Bronchial epithelial cell (primary cell): ENCODE results near the gene SUGP2. TPM values are rescaled to one million over a fixed set of nuclear protein-coding genes. Genes with fewer than 3 reads are reported as not detected.
A peak's percentile ranks its signal among the peaks of the same experiment; 100 is the strongest.

ENCODE experiments used
- DNase-seq: peaks from one replicate; pipeline ENCODE4 v3.0.0-alpha.2; 2010; ENCODE audit warnings: low read depth
- FAIRE-seq: peaks from 2 replicates; lab custom pipeline; 2011; peaks lifted over from hg19 to GRCh38; lab: Jason Lieb, UNC
- H3K27me3 ChIP-seq: 2 replicates; pipeline ENCODE4 v1.5.1; 2011; ENCODE audit warnings: low read length; ENCODE audit not compliant: control insufficient read depth, insufficient read depth
- H3K36me3 ChIP-seq: 2 replicates; pipeline ENCODE4 v1.5.1; 2011; ENCODE audit warnings: low read length; ENCODE audit not compliant: control insufficient read depth, insufficient read depth
- H3K4me3 ChIP-seq: 2 replicates; pipeline ENCODE4 v1.5.1; 2011; ENCODE audit warnings: mild to moderate bottlenecking, low read depth, low read length, control low read depth
- CTCF ChIP-seq: IDR thresholded peaks from 2 replicates; pipeline ENCODE4 v1.5.1; 2011; ENCODE audit warnings: mild to moderate bottlenecking, moderate library complexity, low read length, control low read depth, inconsistent platforms; ENCODE audit not compliant: insufficient read depth, severe bottlenecking
- total RNA-seq: library from RNA; depleted of rRNA; stranded (reverse); fragments of >200 nt; gene quantifications from 2 replicates; pipeline ENCODE4 v1.2.1, GENCODE V29; 2014

SUGP2 gene
- total RNA-seq, 1 donor from 2014 or later, result 21.6 TPM

GRCh38 chr19:18998276-18998675 lies 35.0 kb downstream of the SUGP2 start:
- H3K36me3 ChIP-seq, result peaks cover 26% of the 10 kb centered on the region
- no peak for FAIRE-seq

GRCh38 chr19:18996796-18997394 lies 36.4 kb downstream of the SUGP2 start:
- TF ChIP-seq CTCF, result no peak
- FAIRE-seq (no peak), DNase-seq (no peak)
- H3K36me3 ChIP-seq, result peaks cover 27% of the 10 kb centered on the region
- no peak overlapping the region for H3K4me3 ChIP-seq
- H3K27me3 ChIP-seq, result no peaks in the 10 kb centered on the region

More at GRCh38 chr19:18998276-18998675, 35.0 kb downstream of the SUGP2 start:
- no peak for DNase-seq
- Histone ChIP-seq H3K4me3 (no peak overlapping the region), H3K27me3 (no peaks in the 10 kb centered on the region)
- no peak for TF ChIP-seq CTCF

- no peak overlapping the region for H3K4me3 ChIP-seq
- TF ChIP-seq CTCF, result no peak
- no peak for FAIRE-seq
- peaks cover 27% of the 10 kb centered on the region for H3K36me3 ChIP-seq
- H3K27me3 ChIP-seq, result no peaks in the 10 kb centered on the region
- DNase-seq, result no peak
These were observed 37.0 kb downstream of the SUGP2 start for GRCh38 chr19:18996351-18996750.

GRCh38 chr19:18995804-18996241 lies 37.5 kb downstream of the SUGP2 start:
- Histone ChIP-seq H3K4me3 (no peak overlapping the region), H3K36me3 (peaks cover 27% of the 10 kb centered on the region), H3K27me3 (no peaks in the 10 kb centered on the region)
- peak; percentile 44 for TF ChIP-seq CTCF
- DNase-seq, result peak; percentile 64
- no peak for FAIRE-seq

- Histone ChIP-seq H3K36me3 (peaks cover 26% of the 10 kb centered on the region), H3K4me3 (no peak overlapping the region), H3K27me3 (no peaks in the 10 kb centered on the region)
- TF ChIP-seq CTCF, result no peak
- FAIRE-seq (no peak), DNase-seq (no peak)
These were observed 40.2 kb downstream of the SUGP2 start for GRCh38 chr19:18993115-18993514.

- DNase-seq, result no peak
- FAIRE-seq, result no peak
- H3K27me3 ChIP-seq, result no peaks in the 10 kb centered on the region
- H3K36me3 ChIP-seq, result peaks cover 26% of the 10 kb centered on the region
- H3K4me3 ChIP-seq, result no peak overlapping the region
- no peak for TF ChIP-seq CTCF
These were observed 40.6 kb downstream of the SUGP2 start for GRCh38 chr19:18992696-18993095.
